Measurements from ENCODE around the gene NPHP4.

DNA sequence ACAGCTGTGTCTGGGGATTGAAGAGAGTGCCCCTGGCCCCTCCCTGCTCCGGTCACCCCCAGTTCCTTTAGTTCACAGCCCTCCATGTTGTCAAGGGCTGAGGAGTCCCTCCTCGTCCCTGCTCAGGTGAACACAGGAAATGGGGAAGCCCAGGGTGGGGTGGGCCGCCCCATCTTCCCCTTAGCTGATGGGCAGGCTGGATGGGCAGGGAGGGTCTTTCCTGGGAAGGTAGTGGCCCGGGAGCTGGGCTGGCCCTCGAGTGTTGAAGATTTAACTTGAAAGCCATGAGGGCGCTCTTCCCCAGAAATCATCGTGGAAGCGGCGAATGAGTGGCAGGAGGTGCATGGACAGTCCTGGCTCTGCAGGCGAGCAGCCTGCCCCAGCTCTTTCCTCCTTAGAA, 18.3 kb upstream of the NPHP4 start:
- TF ChIP-seq, protein P1, sequence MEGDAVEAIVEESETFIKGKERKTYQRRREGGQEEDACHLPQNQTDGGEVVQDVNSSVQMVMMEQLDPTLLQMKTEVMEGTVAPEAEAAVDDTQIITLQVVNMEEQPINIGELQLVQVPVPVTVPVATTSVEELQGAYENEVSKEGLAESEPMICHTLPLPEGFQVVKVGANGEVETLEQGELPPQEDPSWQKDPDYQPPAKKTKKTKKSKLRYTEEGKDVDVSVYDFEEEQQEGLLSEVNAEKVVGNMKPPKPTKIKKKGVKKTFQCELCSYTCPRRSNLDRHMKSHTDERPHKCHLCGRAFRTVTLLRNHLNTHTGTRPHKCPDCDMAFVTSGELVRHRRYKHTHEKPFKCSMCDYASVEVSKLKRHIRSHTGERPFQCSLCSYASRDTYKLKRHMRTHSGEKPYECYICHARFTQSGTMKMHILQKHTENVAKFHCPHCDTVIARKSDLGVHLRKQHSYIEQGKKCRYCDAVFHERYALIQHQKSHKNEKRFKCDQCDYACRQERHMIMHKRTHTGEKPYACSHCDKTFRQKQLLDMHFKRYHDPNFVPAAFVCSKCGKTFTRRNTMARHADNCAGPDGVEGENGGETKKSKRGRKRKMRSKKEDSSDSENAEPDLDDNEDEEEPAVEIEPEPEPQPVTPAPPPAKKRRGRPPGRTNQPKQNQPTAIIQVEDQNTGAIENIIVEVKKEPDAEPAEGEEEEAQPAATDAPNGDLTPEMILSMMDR (IDR thresholded peaks at IDR 0.05; ENCODE audit: low read depth, low read length, poor library complexity, severe bottlenecking) = no peak
- TF ChIP-seq EZH2phosphoT487 (IDR thresholded peaks at IDR 0.05; ENCODE audit: borderline replicate concordance, low read length) = no peak
